HG03354 (cell line): ENCODE data around the gene ZNF552.

ENCODE experiments used
- ATAC-seq: cut with Tn5 transposase; IDR thresholded peaks from one replicate; pipeline ENCODE4 v1.9.1; 2021; ENCODE audit warnings: mild to moderate bottlenecking; ENCODE audit not compliant: unreplicated experiment, poor library complexity, severe bottlenecking

ZNF552 gene

GRCh38 chr19:57786906-57787305, 27.8 kb downstream of the ZNF552 start:
- ATAC-seq: no peak

DNA sequence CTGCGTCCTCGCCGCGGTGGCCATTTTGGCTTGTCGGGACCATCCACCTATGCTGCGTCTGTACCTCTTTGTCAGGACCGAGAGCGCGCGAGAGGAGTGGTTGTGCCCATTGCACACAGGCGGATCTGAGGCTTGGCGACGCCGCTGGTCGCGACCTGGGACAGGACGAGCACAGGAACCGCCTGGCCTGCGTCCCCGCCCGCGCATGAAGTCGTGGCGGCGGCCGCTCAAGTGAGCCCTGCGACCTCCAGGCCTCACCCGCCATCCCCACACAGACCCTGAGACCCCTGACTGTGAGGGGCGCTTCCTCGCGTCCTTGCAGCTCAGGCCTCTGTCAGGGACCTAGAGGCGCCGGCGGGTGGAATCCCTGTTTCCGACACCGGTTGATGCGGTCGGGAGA, 28.4 kb downstream of the ZNF552 start:
- ATAC-seq: no peak

DNA sequence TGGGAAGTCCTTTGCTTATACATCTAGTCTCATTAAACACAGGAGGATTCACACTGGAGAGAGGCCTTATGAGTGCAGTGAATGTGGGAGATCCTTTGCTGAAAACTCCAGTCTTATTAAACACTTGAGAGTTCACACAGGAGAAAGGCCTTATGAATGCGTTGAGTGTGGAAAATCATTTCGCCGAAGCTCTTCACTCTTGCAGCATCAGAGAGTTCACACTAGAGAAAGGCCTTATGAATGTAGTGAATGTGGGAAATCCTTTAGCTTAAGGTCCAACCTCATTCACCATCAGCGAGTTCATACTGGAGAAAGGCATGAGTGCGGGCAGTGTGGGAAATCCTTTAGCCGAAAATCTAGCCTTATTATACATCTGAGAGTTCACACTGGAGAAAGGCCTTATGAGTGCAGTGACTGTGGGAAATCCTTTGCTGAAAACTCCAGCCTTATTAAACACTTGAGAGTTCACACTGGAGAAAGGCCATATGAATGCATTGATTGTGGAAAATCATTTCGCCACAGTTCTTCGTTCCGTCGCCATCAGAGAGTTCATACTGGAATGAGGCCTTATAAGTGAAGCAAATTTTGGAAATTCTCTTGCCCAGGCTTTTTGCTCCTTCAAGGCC, 35.4 kb downstream of the ZNF552 start:
- ATAC-seq: no peak

DNA sequence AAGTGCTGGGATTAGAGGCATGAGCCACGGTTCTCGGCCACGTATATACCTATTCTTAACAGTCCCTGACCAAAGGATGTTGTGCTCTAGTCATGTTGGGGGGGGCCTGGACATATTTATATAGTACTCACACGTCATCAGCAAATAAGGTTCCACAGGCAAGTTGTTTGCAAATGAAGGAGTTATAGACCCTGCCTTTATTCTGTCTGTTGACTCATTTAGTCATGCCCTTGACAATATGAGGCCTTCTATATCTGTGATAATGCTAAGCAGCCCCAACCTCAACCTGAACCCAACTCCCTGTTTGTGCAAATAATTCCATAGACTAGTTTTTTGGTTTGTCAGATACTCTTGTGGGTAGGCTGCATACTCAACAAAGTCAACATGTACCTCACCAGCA, 36.4 kb downstream of the ZNF552 start:
- no peak for ATAC-seq

DNA sequence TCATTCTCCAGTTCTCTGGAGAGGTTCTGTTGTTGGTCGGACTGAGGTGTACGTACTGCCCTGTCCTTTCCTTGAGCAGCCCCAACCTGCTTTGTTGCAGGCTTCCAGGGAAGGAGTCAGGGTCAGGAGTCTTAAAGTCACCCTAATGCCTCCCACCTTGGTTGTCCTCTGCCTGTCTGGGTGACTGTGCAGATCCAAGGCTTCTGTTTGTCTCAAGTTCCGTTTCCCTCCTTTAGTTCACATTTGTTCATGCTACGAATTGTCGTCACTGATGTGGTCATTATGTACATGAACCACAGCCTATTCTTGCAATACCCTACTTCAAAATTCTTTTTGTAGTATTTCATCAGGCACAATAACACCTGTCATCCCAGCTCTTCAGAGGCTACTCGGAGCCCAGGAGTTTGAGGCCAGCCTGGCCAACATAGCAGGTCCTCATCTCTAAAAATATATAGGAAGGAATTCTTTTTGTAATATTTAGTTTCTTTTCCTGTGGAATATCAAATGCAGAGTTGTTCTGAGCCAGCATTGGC, 37.9 kb downstream of the ZNF552 start:
- ATAC-seq: no peak

DNA sequence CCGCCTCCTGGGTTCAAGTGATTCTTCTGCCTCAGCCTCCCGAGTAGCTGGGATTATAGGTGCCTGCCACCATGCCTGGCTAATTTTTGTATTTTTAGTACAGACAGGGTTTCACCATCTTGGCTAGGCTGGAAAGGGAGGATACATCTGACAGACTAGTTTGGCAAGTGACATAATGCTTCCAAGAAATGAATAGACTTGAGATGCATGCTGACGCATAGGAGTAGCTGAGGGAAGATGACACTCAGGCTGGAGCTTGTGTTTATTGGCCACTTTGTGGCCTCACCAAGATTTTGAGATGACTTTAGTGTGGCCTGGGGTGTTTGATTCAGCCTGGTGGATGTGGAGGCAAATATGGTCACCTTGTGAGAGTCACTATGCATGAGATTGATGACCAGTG, 41.2 kb downstream of the ZNF552 start:
- ATAC-seq: no peak

GRCh38 chr19:57771417-57771816, 43.3 kb downstream of the ZNF552 start:
- ATAC-seq: no peak

DNA sequence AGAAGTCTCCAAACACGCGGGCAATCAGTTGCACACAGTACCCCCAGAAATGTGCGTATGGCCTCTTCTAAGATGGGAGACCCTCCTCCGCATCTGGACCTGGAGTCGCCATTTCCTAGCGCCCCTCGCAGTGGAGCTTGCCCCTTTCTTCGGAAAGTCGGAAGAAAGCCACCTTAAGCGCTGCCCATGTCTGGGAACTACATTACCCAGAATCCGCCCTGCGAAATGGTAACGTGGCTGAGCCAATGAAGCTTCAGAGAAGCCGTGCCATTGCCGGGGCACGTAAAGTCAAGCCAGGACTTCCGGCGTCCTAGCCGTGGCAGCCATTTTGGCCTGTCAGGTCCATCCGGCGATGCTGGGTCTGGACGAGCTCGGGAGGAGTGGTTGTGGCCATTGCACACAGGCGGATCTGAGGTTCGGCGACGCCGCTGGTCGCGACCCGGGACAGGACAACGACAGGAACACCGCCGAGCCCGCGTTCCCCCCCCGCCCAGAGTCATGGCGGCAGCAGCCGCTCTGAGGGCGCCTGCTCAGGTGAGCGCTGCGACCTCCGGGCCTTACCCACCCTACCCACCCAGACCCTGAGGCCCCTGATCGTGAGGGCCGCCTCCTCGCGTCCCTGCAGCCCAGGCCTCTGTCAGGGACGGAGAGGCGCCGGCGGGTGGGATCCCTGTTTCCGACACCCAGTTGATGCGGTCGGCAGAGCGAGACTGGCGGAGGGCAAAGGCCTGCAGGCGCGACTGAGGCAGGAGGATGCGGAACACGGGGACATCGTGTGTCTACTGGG, 45.2 kb downstream of the ZNF552 start, which contains the start of gene ZNF586:
Gene ZNF586 (plus strand): TSS at position 332 of the 787 bp plus-strand sequence. CDS start 167 bp downstream, at position 499.
- peak; percentile 99 for ATAC-seq

DNA sequence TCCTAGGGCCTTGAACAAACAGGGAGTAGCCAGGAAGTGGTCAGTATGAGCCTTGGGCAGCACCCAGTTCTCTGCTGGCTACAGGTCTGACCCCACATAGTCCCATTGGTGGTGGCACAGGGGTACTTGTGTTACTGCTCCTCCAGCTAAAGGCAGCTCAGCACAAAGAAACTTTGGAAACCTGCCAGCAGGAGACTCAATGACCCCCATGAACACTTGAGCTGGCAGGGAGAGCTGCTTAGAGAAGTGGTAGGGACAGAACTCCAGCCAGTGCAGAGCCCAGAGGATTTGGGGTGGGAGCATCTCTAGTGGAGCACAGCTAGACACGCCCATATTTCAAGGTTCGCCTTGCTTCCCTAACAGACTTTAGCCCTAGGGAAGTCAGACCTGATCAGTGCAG, 55.6 kb downstream of the ZNF552 start:
- no peak for ATAC-seq

DNA sequence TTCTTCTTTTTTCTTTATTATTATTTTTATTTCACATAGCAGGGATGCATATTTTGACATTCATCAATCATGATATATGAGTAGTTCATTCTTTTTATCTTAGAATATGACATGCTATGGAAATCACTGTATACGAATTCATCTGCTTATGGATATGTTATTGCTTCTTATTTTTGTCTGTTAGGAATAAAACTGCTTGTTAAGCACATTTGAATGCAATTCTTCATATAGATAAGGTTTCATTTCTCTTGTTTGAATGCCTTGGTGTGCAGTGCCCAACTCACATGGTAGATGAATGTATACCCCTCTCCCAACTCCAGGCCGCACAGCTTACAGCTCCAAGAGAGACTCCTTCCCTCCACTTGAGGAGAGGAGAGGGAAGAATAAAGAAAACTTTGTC, 56.8 kb downstream of the ZNF552 start:
- no peak for ATAC-seq
